Adrenal gland (tissue), 12 donors: Measurements from ENCODE around the gene TTC34. TPM values are rescaled to one million over a fixed set of nuclear protein-coding genes. Genes with fewer than 3 reads are reported as not detected.

Experiments used
- DNase-seq, 7 donors: peaks; one replicate each; pipeline ENCODE4 v3.0.0-alpha.2; 2019 to 2020
- H3K27ac ChIP-seq, 5 donors: fragments of 200-600 bp; sonication (generic) in 4 of 5; 1 replicate in 3 of 5; 2 replicates in 2 of 5; pipeline versions ENCODE4 v1.5.1 to v1.8.0; 2016 to 2020; ENCODE audit warnings: mild to moderate bottlenecking in 1 of 5
- H3K27me3 ChIP-seq: fragments of 200-600 bp; 2 replicates; pipeline ENCODE4 v1.8.0; 2021
- H3K36me3 ChIP-seq, 2 donors: fragments of 200-600 bp; replicated peaks in 1 of 2; 1 replicate in 1 of 2; 2 replicates in 1 of 2; pipeline versions ENCODE4 v1.5.1 to v1.8.0; 2018 to 2022
- H3K4me1 ChIP-seq, 2 donors: fragments of 200-600 bp; replicated peaks in 1 of 2; 1 replicate in 1 of 2; 2 replicates in 1 of 2; pipeline versions ENCODE4 v1.5.1 to v1.8.0; 2018 to 2021
- H3K4me3 ChIP-seq, 4 donors: fragments of 200-600 bp; sonication (generic) in 3 of 4; one replicate each; pipeline ENCODE4 v1.5.1; 2016 to 2018
- H3K9me3 ChIP-seq, 3 donors: fragments of 200-600 bp; sonication (generic) in 1 of 3; replicated peaks in 1 of 3; 1 replicate in 2 of 3; 2 replicates in 1 of 3; pipeline versions ENCODE4 v1.5.1 to v1.8.0; 2016 to 2021
- CTCF ChIP-seq, 6 experiments: fragments of 450-650 bp in 4 of 6; fragments of 200-600 bp in 2 of 6; sonication (generic) in 1 of 6; IDR thresholded peaks; 1 replicate in 5 of 6; 2 replicates in 1 of 6; pipeline versions ENCODE4 v1.5.1 to v1.8.0; 2016 to 2021; ENCODE audit warnings: antibody characterized with exemption in 6 of 6, mild to moderate bottlenecking in 2 of 6, moderate library complexity in 1 of 6
- POLR2A ChIP-seq, 2 donors: fragments of 450-650 bp; IDR thresholded peaks; one replicate each; pipeline ENCODE4 v1.6.1; 2017; ENCODE audit warnings: antibody characterized with exemption in 2 of 2, mild to moderate bottlenecking in 2 of 2, moderate library complexity in 1 of 2
- WGBS, 4 donors: extraction: QIAGEN DNeasy Blood & Tissue Kit in 2 of 4; methylation state at CpG; one replicate each; pipeline versions ENCODE4 v1.1.5 to v1.1.7; 2013 to 2017; 5-methylcytosine and 5-hydroxymethylcytosine counted together
- intact Hi-C, 2 donors: fragments of 100-400 bp; cut with DNase I; formaldehyde crosslinking; loops; one replicate each; pipeline versions ENCODE4 v1.14.1 to v1.15.0; 2022 to 2023
- polyA plus RNA-seq, 3 donors: library from polyadenylated mRNA; stranded (reverse); fragments of 200-250 nt in 2 of 3; fragments of 350-450 nt in 1 of 3; fragmentation: Illumina TruSeq in 1 of 3; extraction: RNeasy Lipid Tissue Mini Kit (QIAGEN cat#74804) in 1 of 3; gene quantifications; one replicate each; pipeline ENCODE4 v1.2.3, GENCODE V29; 2013 to 2014
- total RNA-seq, 9 donors: library from RNA; depleted of rRNA in 4 of 9; stranded (reverse); fragments of >200 nt in 4 of 9; fragments of 120-200 nt in 1 of 9; fragmentation: NEBNext Ultra II Directional in 1 of 9; extraction: Animal tissue kit (Norgen Biotek cat#: 25700) in 1 of 9; gene quantifications; one replicate each; pipeline versions ENCODE4 v1.1.0 to v1.2.4, GENCODE V29; 2013 to 2023
- donor health status: healthy with polysubstance abuse.
- donor health status: Bipolar disorder and iron deficiency.
- donor health status: DM: yes; HTN: yes; CAD: no.
- donor health status: DM: no; HTN: no; CAD: no.
- donor health status: DM: no; HTN: no; CAD: no.
- donor health status: DM: yes; HTN: yes; CAD: no.

Gene TTC34
- total and polyA plus RNA-seq, 12 donors = 0.12 to 1.9 (median 0.47) TPM

DNA sequence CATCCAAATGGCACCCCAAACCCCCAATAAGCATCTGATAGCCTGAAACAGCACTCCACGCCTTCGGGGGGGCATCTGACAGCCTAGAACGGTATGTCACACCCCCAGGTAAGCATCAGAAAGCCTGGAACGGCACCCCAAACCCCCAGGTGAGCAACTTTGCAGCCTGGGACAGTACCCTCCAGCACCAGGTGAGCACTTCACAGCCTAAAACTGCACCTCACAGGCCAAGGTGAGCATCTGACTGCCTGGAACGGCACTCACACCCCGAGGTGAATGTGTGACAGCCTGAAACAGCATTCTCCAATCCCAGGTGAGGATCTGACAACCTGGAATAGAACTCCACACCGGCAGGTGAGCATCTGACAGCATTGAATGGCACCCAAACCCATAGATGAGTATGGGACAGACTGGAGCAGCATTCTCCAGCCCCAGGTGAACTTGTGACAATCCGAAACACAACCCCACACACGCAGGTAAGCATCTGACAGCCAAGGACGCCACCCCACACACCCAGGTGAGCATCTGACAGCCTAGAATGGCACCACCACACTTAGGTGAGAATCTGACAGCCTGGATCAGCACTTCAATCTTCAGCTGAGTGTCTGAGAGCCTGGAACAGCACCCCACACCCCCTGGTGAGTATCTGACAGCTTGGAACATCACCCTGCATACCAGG is 150.4 kb downstream of the TTC34 start:
- intact Hi-C loops = loop anchor here in 1 of 2 donors (5.0 kb wide), 1 partner anchor 406 kb away; no protein-coding TSS in a partner anchor
- H3K4me3 ChIP-seq = no peak overlapping the region
- no peaks in the 10 kb centered on the region for H3K27me3 ChIP-seq
- no peaks in the 10 kb centered on the region for H3K36me3 ChIP-seq
- no peak for TF ChIP-seq CTCF (IDR thresholded peaks at IDR 0.05)
- no peak for TF ChIP-seq POLR2A (IDR thresholded peaks at IDR 0.05)
- no peaks in the 10 kb centered on the region for H3K4me1 ChIP-seq
- 44 to 57% (median 48%) methylated on average over 3 to 10 of the region's 10 CpGs for WGBS, 4 donors
- no peak overlapping the region for H3K27ac ChIP-seq
- peak in 2 of 7 donors; percentile 10 to 14 for DNase-seq
- peaks cover 0 to 18% (median 0%) of the 10 kb centered on the region in 3 donors for H3K9me3 ChIP-seq

DNA sequence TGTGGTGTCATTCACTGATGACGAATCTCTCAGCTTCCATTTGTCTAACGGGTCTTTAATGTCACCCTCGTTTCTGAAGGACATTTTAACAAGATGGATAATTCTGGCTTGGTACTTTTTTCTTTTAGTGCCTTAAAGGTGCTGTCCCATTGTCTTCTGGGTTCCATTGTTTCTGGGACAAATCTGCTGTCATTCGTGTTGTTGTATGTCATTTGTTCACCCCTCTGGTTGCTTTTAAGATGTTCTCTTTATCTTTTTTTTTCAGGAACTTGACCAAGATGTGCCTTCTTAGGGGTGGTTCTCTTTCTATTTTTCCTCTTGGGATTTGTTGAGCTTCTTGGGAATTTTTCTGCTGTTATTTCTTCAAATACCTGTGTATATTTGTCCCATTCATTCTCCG is 154.7 kb downstream of the TTC34 start:
- intact Hi-C loops = loop anchor here in 1 of 2 donors (10.0 kb wide), 1 partner anchor 232 kb away; the partner anchor contains the start of gene PEX10
- TF ChIP-seq CTCF (IDR thresholded peaks at IDR 0.05) (no peak), POLR2A (IDR thresholded peaks at IDR 0.05) (no peak)
- no peak for DNase-seq
- Histone ChIP-seq H3K4me3 (no peak overlapping the region), H3K4me1 (peaks cover 8 to 12% of the 10 kb centered on the region in 2 donors), H3K27ac (no peak overlapping the region), H3K36me3 (no peaks in the 10 kb centered on the region), H3K27me3 (no peaks in the 10 kb centered on the region), H3K9me3 (peaks cover 0 to 18% (median 0%) of the 10 kb centered on the region in 3 donors)
- WGBS, 4 donors = 62 to 76% (median 68%) methylated on average over 5 of the region's 5 CpGs

GRCh38 chr1:2645776-2646175 is 155.7 kb downstream of the TTC34 start:
- 82 to 89% (median 85%) methylated on average over 9 to 11 of the region's 11 CpGs for WGBS, 4 donors
- peaks cover 0 to 18% (median 0%) of the 10 kb centered on the region in 3 donors for H3K9me3 ChIP-seq
- H3K4me1 ChIP-seq = peaks cover 14 to 15% of the 10 kb centered on the region in 2 donors
- no peaks in the 10 kb centered on the region for H3K27me3 ChIP-seq
- intact Hi-C loops = loop anchor here in 1 of 2 donors (10.0 kb wide), 1 partner anchor 231 kb away; the partner anchor contains the start of gene PEX10
- H3K4me3 ChIP-seq = no peak overlapping the region
- DNase-seq = peak in 1 of 7 donors; percentile 12
- TF ChIP-seq POLR2A (IDR thresholded peaks at IDR 0.05) = no peak
- TF ChIP-seq CTCF (IDR thresholded peaks at IDR 0.05) = no peak
- H3K27ac ChIP-seq = no peak overlapping the region
- H3K36me3 ChIP-seq = no peaks in the 10 kb centered on the region

DNA sequence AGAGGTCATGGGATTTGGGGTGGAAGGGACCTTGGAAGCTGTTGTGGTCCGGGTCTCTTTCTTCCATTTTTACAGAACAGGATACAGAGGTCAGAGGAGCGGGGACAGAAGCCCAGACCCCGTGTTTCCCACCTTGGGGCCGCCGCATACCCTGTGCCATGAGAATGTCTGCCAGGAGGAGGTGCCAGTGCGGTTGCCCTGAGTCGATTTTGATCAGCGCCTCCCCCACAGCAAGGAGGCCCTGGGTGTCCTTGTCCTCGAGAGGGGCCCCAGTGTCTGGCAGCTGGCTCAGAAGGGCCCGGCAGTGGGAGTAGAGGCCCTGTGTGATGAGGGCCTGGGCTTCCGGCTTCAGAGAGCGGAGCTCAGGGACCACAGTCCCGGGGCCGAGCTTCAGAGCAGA is 156.3 kb downstream of the TTC34 start:
- 56 to 74% (median 68%) methylated on average over 9 to 14 of the region's 14 CpGs for WGBS, 4 donors
- intact Hi-C loops = loop anchor here in 1 of 2 donors (10.0 kb wide), 1 partner anchor 230 kb away; the partner anchor contains the start of gene PEX10
- no peaks in the 10 kb centered on the region for H3K36me3 ChIP-seq

More for the DNA sequence above, 156.3 kb downstream of the TTC34 start:
- no peak overlapping the region for H3K27ac ChIP-seq
- TF ChIP-seq CTCF (IDR thresholded peaks at IDR 0.05) (no peak), POLR2A (IDR thresholded peaks at IDR 0.05) (no peak)
- DNase-seq = peak in 2 of 7 donors; percentile 6 to 15
- no peaks in the 10 kb centered on the region for H3K27me3 ChIP-seq
- H3K4me1 ChIP-seq = peaks cover 14 to 15% of the 10 kb centered on the region in 2 donors
- no peak overlapping the region for H3K4me3 ChIP-seq
- peaks cover 0 to 18% (median 0%) of the 10 kb centered on the region in 3 donors for H3K9me3 ChIP-seq
